ENCODE measurements around the gene PRKAG2.

PRKAG2 gene

GRCh38 chr7:151684408-151685175, 192.3 kb downstream of the PRKAG2 start:
- no peak for DNase-seq

DNA sequence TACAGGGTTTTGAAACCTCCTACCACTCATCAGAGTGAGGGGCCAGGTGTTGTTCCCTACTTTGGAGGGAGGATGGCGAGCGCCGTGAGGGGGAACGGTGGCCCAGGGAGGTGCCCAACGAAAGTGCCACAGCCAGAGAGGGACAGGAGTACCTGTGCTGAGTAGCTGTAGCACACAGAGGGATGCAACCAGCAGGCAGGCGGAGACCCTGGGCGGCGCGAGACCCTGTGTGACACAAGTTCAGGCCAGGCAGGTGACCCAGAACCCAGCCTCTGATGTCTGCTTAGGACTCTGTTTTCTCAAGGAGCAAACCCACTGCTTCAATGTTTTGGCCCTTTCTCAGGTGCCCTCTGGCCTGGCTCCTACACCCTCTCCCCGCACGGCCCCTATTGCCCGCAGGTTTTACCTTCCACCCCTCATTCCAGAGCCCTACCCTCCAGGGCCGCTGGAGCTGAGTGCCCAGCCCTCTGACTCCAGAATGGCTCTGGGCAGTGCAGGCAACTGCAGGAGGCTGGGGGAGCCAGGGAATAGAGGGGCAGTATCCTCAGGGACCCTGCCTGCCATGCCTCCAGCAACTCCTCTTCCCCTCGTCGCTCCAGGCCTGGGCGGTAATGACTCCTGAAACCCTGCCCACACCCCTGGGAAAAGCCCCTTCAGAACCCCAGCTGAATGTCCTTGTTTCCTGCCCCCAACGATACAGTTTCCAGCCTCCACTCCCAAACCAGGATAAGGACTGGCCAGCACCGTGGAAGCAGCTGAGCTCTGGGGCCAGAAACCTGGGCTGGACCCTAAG, 193.1 kb downstream of the PRKAG2 start:
- no peak for DNase-seq

- no peak for DNase-seq
Observed at GRCh38 chr7:151682831-151683614, 193.9 kb downstream of the PRKAG2 start.

- DNase-seq = no peak
Observed at GRCh38 chr7:151681726-151682125, 195.2 kb downstream of the PRKAG2 start.

DNA sequence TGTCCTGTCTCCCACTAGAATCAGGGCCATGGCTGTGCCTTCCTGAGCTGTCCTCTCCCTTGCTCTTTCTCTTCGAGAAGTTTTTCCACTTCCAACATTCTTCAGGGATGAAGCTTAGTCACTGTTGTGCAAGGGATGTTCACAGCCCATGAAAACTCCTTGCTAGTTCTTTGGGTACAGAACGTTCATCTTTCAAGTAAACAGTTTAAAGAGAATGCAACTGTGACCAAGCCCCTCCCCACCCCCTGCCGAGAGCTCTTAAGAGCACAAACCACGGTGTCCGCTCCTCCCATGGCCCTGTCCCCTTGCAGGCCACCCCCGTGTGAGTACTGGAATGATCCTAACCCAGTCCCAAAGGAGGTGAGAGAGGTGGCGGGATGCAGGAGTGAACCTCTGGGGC, 196.1 kb downstream of the PRKAG2 start:
- no peak for DNase-seq

GRCh38 chr7:151679881-151680612, 196.9 kb downstream of the PRKAG2 start:
- DNase-seq = no peak

DNA sequence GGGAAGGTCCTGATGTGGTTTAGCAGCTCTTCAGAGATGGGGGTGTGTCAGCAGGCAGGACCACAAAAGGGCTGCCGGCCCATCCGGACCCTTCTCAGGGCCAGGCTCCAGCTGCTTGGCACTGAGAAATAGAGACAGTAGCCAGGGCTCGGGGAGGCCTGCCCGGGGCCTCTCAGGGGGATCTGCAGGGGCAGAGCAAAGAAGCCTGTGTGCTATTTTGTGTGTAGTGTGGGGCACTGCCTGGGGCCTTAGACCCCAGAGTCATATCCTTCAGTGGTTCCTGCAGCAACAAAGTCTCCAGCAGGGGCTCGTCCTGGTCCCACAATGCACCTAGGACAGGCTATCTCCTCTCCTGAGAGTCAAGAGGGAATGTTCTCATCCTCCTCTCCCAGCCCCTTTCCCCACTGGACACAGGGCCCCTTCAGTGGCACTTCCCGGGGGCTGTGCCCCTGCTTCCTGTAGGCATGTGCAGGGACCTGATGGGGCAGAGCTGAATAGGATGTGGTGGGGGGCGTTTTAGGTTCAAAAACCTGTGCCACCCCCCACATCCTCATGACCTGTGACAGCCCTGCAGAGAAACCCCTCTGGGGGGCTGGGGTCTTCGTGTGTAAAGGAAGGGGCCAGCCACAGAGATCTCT, 197.7 kb downstream of the PRKAG2 start:
- DNase-seq = no peak

GRCh38 chr7:151678227-151678604, 198.7 kb downstream of the PRKAG2 start:
- no peak for DNase-seq

GRCh38 chr7:151677581-151678226, 199.2 kb downstream of the PRKAG2 start:
- no peak for DNase-seq

DNA sequence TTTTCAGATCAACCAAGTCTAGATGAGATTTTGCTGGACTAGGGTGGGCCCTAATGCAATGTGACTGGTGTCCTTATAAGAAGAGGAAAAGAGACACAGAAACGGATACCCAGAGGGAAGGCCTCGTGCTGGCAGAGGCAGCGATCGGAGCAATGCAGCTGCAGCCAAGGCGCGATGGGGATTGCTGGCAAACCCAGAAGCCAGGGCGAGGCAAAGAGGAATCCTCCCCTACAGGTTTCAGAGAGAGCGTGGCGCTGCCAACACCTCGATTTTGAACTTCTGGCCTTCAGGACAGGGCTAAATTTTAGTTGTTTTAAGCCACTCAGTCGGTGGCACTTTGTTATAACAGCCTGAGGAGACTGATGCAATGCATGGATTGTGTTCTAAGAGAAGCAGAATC, 200.2 kb downstream of the PRKAG2 start:
- DNase-seq = no peak

- DNase-seq = no peak
Observed at GRCh38 chr7:151675196-151675920, 201.6 kb downstream of the PRKAG2 start.

- no peak for DNase-seq
Observed at GRCh38 chr7:151674161-151674920, 202.6 kb downstream of the PRKAG2 start.

DNA sequence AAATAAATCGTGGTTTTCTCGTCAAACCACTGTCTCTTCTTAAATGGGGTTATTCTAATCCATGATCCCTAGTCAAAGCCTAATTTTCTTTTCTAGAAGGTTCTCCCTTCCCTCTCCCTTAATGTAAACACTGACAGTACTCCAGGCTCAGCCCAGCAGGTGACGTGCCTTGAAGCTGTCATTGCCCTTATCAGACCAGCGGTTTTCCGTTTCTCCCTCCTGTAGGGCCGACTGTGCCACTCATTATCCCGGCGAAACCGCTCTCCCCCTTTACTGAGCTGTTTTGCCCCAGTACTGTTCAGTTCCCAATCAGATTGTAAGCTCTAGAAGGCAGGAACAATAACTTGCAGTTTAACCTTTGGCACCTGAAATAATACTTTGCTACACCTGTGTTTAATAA, 203.7 kb downstream of the PRKAG2 start:
- no peak for DNase-seq

DNA sequence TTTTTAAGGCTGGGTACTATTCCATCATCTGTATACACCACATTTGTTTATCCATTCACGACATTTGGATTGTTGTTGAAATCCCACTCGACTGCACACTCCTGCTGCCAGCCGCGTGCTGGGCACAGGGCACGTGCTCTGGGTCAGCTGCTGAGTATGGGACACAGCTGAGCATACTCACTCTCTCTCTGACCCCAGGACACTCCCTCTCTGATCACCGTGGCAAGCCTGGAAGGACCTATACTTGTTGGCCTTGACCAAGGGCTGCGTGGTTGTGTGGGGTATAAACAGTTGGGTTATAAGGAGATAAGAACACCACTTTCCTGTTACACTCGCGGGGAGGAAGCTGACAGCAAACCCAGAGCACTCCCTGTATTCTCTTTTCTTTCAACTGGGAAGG, 204.2 kb downstream of the PRKAG2 start:
- DNase-seq = no peak

DNA sequence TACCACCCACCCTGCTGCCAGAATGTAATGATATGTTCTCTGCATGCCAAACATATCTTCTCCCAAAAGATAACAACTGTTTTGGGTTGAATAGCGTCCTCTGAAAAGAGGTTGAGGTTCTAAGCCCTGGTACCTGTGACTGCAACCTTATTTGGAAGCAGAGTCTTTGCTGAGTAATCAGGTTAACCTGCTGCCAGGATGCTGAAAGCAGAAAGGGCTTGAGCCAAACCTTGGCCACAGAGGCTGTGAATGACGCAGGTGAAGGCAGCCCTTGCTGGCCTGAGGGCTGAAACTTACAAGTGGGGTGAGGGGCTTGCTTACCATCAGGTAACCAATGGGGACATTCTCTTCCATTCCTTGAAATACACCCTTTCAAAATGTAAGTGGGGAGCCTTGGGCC, 205.4 kb downstream of the PRKAG2 start:
- DNase-seq = no peak

- no peak for DNase-seq
Observed at GRCh38 chr7:151669762-151670161, 207.2 kb downstream of the PRKAG2 start.

DNA sequence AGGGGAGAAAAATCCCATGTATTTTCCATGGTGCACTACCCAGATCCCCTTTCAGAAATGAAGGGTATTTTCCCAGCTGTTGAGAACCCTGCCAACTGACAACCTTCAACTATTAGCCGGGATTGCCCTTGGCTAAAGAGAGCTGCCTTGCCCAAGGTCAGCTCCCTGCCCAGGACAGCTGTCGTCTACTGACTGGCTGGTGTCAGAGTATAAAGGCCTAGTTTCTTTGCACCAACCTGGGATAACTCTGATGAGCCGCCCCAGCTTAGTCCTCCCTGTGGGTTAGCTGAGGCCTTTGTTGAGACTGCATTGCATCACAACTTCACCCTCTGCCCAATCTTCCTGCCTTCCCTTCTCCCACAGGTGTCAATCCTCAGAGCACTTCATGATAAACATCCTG, 210.0 kb downstream of the PRKAG2 start:
- no peak for DNase-seq

DNA sequence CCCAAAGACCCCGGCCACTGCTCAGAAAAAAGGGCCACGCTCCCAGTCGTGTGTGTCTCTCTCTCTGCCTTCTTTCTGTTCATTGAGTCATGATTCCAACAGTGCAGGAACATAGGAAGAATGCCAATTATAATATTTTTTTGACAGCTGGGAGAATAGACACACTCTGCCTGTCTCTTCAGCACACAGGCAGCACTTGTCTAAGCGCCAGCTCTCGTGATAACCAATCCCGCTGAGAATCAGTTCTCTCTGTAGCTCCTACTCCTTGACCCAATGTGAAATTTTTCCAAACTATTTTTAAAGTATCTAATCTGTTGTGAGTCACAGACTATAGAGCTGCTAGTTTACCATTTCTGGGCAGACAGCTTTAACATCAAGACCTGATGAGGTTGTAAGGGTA, 211.5 kb downstream of the PRKAG2 start:
- DNase-seq = no peak

- no peak for DNase-seq
Observed at GRCh38 chr7:151664268-151664667, 212.6 kb downstream of the PRKAG2 start.

DNA sequence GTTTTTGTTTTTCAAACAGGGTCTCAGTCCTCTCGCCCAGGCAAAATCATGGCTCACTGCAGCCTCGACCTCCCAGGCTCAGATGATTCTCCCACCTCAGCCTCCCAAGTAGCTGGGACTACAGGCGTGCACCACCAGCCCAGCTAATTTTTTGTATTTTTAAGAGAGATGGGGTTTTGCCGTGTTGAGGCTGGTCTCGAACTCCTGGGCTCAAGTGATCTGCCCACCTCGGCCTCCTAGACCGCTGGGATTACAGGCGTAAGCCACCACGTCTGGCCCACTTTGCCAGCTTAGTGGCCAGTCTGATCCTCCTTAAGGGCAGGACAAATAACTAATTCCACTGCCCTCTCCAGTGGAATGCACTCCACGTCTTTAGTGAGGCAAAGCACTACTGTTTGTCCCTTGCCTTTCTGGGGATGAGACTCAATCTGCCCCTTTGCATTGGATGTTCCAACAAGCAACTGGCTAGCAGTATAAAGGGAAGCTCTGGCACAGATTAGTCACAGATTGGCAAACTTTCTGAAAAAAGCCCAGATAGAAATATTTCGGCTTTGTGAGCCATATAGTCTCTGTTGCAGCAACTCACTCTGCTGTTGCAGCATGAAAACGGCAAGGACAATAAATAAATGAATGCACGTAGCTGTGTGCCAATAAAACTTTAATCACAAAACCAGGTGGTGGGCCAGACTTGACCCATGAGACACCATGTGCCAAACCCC, 213.4 kb downstream of the PRKAG2 start:
- DNase-seq = no peak

Data from DMS153 (cell line).